Sigmoid colon (tissue), 7 donors: ENCODE measurements around the gene BCAS4. TPM values are rescaled to one million over a fixed set of nuclear protein-coding genes. Genes with fewer than 3 reads are reported as not detected.

Experiments
- DNase-seq: peaks from one replicate; pipeline ENCODE4 v3.0.0-alpha.2; 2019
- H3K27ac ChIP-seq, 4 donors: fragments of 200-600 bp; sonication (generic); one replicate each; pipeline ENCODE4 v1.5.1; 2016 to 2019; ENCODE audit warnings: mild to moderate bottlenecking in 1 of 4
- H3K27me3 ChIP-seq, 3 donors: fragments of 200-600 bp; sonication (generic); one replicate each; pipeline ENCODE4 v1.5.1; 2019; ENCODE audit warnings: mild to moderate bottlenecking in 1 of 3
- H3K36me3 ChIP-seq, 4 donors: fragments of 200-600 bp; sonication (generic); one replicate each; pipeline ENCODE4 v1.5.1; 2016 to 2019
- H3K4me1 ChIP-seq, 4 donors: fragments of 200-600 bp; sonication (generic); one replicate each; pipeline ENCODE4 v1.5.1; 2017 to 2019
- H3K4me3 ChIP-seq, 4 donors: fragments of 200-600 bp; sonication (generic); one replicate each; pipeline ENCODE4 v1.5.1; 2017 to 2019; ENCODE audit warnings: mild to moderate bottlenecking in 2 of 4, moderate library complexity in 1 of 4
- H3K9me3 ChIP-seq, 4 donors: fragments of 200-600 bp in 3 of 4; sonication (generic) in 3 of 4; one replicate each; pipeline versions ENCODE4 v1.5.1 to v1.6.1; 2013 to 2019
- CTCF ChIP-seq, 4 experiments: fragments of 450-650 bp in 3 of 4; fragments of 200-600 bp in 1 of 4; IDR thresholded peaks; one replicate each; pipeline ENCODE4 v1.5.1; 2016 to 2019; ENCODE audit warnings: antibody characterized with exemption in 4 of 4, mild to moderate bottlenecking in 3 of 4, moderate library complexity in 2 of 4
- EP300 ChIP-seq, 4 donors: sonication (generic); formaldehyde crosslinking; IDR thresholded peaks; one replicate each; pipeline ENCODE4 v1.6.1; 2017; ENCODE audit warnings: antibody characterized with exemption in 4 of 4
- POLR2A ChIP-seq, 2 donors: fragments of 450-650 bp; IDR thresholded peaks; one replicate each; pipeline ENCODE4 v1.6.1; 2016; ENCODE audit warnings: antibody characterized with exemption in 2 of 2, mild to moderate bottlenecking in 2 of 2, moderate library complexity in 2 of 2
- POLR2AphosphoS5 ChIP-seq, 4 donors: sonication (generic); formaldehyde crosslinking; IDR thresholded peaks; one replicate each; pipeline ENCODE4 v1.6.1; 2017; ENCODE audit warnings: antibody characterized with exemption in 4 of 4
- WGBS, 2 donors: extraction: QIAGEN DNeasy Blood & Tissue Kit; methylation state at CpG; one replicate each; pipeline ENCODE4 v1.1.7; 2013; 5-methylcytosine and 5-hydroxymethylcytosine counted together
- intact Hi-C: fragments of 100-400 bp; cut with DNase I; formaldehyde crosslinking; loops from one replicate; pipeline ENCODE4 v1.15.1; 2023
- polyA plus RNA-seq, 3 donors: library from polyadenylated mRNA; stranded (reverse); fragments of 200-250 nt; gene quantifications; one replicate each; pipeline ENCODE4 v1.2.3, GENCODE V29; 2013
- total RNA-seq, 4 donors: library from RNA; depleted of rRNA; stranded (reverse); fragments of >200 nt; gene quantifications; one replicate each; pipeline ENCODE4 v1.1.0, GENCODE V29; 2016
- donor health status: healthy with polysubstance abuse.
- donor health status: Bipolar disorder and iron deficiency.
- donor health status: healthy.

BCAS4 gene
- total and polyA plus RNA-seq, 7 donors: 0.46 to 10.1 (median 3.5) TPM

- H3K4me3 ChIP-seq: no peak overlapping the region
- H3K27me3 ChIP-seq: no peaks in the 10 kb centered on the region
- intact Hi-C loops: no loop called here
- H3K27ac ChIP-seq: no peak overlapping the region
- H3K36me3 ChIP-seq: peaks cover 0 to 42% (median 5%) of the 10 kb centered on the region in 4 donors
- H3K4me1 ChIP-seq: peaks cover 0 to 31% (median 20%) of the 10 kb centered on the region in 4 donors
- WGBS, 2 donors: 73 to 82% methylated on average over 8 of the region's 8 CpGs
- DNase-seq: no peak
- no peak for TF ChIP-seq EP300 (IDR thresholded peaks at IDR 0.05)
- no peak for TF ChIP-seq CTCF (IDR thresholded peaks at IDR 0.05)
- no peak for TF ChIP-seq POLR2AphosphoS5 (IDR thresholded peaks at IDR 0.05)
- H3K9me3 ChIP-seq: no peaks in the 10 kb centered on the region
Measured at GRCh38 chr20:50903353-50904051, 108.6 kb downstream of the BCAS4 start.

GRCh38 chr20:50904067-50904570 lies 109.3 kb downstream of the BCAS4 start:
- Histone ChIP-seq H3K27me3 (no peaks in the 10 kb centered on the region), H3K9me3 (no peaks in the 10 kb centered on the region), H3K4me1 (peaks cover 0 to 31% (median 20%) of the 10 kb centered on the region in 4 donors), H3K36me3 (peaks cover 0 to 36% (median 4%) of the 10 kb centered on the region in 4 donors), H3K27ac (no peak overlapping the region), H3K4me3 (no peak overlapping the region)
- intact Hi-C loops: no loop called here
- no peak for DNase-seq
- WGBS, 2 donors: 84 to 85% methylated on average over 6 of the region's 6 CpGs
- TF ChIP-seq POLR2AphosphoS5 (IDR thresholded peaks at IDR 0.05) (no peak), CTCF (IDR thresholded peaks at IDR 0.05) (no peak), POLR2A (IDR thresholded peaks at IDR 0.05) (no peak), EP300 (IDR thresholded peaks at IDR 0.05) (no peak)

GRCh38 chr20:50909413-50909812 lies 114.6 kb downstream of the BCAS4 start:
- H3K36me3 ChIP-seq: no peaks in the 10 kb centered on the region
- no peak overlapping the region for H3K4me3 ChIP-seq
- intact Hi-C loops: no loop called here
- no peaks in the 10 kb centered on the region for H3K27me3 ChIP-seq
- peaks cover 0 to 58% (median 36%) of the 10 kb centered on the region in 4 donors for H3K4me1 ChIP-seq
- no peak for TF ChIP-seq CTCF (IDR thresholded peaks at IDR 0.05)
- no peak for TF ChIP-seq POLR2A (IDR thresholded peaks at IDR 0.05)
- no peak for TF ChIP-seq EP300 (IDR thresholded peaks at IDR 0.05)
- TF ChIP-seq POLR2AphosphoS5 (IDR thresholded peaks at IDR 0.05): no peak
- no peak overlapping the region for H3K27ac ChIP-seq
- no peak for DNase-seq
- WGBS, 2 donors: 86 to 92% methylated on average over 3 of the region's 3 CpGs
- no peaks in the 10 kb centered on the region for H3K9me3 ChIP-seq

- Histone ChIP-seq H3K27me3 (no peaks in the 10 kb centered on the region), H3K36me3 (no peaks in the 10 kb centered on the region), H3K27ac (no peak overlapping the region), H3K4me3 (no peak overlapping the region), H3K9me3 (no peaks in the 10 kb centered on the region), H3K4me1 (peaks cover 0 to 58% (median 43%) of the 10 kb centered on the region in 4 donors)
- WGBS, 2 donors: 65 to 82% methylated on average over 3 of the region's 3 CpGs
- TF ChIP-seq EP300 (IDR thresholded peaks at IDR 0.05) (no peak), POLR2AphosphoS5 (IDR thresholded peaks at IDR 0.05) (no peak), CTCF (IDR thresholded peaks at IDR 0.05) (no peak), POLR2A (IDR thresholded peaks at IDR 0.05) (no peak)
- intact Hi-C loops: no loop called here
- DNase-seq: no peak
Measured at GRCh38 chr20:50911030-50911429, 116.2 kb downstream of the BCAS4 start.
